Upper lobe of right lung (tissue), 1 donor: ENCODE results near the gene FAM117B. TPM values are rescaled to one million over a fixed set of nuclear protein-coding genes. Genes with fewer than 3 reads are reported as not detected.
"Not testable (repeated sequence)": the region's sequence is repeated elsewhere in the genome, so short reads cannot be mapped to it uniquely, and the experiment has no call there.

ENCODE experiments used
- ATAC-seq: fragments of 200-7000 bp; cut with Tn5 transposase; one replicate; pipeline ENCODE4 v1.9.1; 2020; ENCODE audit warnings: mild to moderate bottlenecking, moderate library complexity
- DNase-seq: peaks from one replicate; pipeline ENCODE4 v3.0.0-alpha.2; 2020
- H3K27ac ChIP-seq: fragments of 200-600 bp; one replicate; pipeline ENCODE4 v1.8.0; 2022
- H3K27me3 ChIP-seq: fragments of 200-600 bp; one replicate; pipeline ENCODE4 v1.8.0; 2022; ENCODE audit warnings: mild to moderate bottlenecking
- H3K36me3 ChIP-seq: fragments of 200-600 bp; one replicate; pipeline ENCODE4 v1.8.0; 2022
- H3K4me1 ChIP-seq: fragments of 200-600 bp; one replicate; pipeline ENCODE4 v1.8.0; 2022
- H3K4me3 ChIP-seq: fragments of 200-600 bp; one replicate; pipeline ENCODE4 v1.8.0; 2022; ENCODE audit warnings: mild to moderate bottlenecking
- H3K9me3 ChIP-seq: fragments of 200-600 bp; one replicate; pipeline ENCODE4 v1.8.0; 2022
- intact Hi-C: fragments of 100-400 bp; cut with DNase I; formaldehyde crosslinking; loops from one replicate; pipeline ENCODE4 v1.11.0; 2022
- total RNA-seq: library from RNA; stranded (reverse); fragmentation: NEBNext Ultra II Directional; extraction: Animal tissue kit (Norgen Biotek cat#: 25700); gene quantifications from one replicate; pipeline ENCODE4 v1.2.1, GENCODE V29; 2021
- TF ChIP-seq, protein P1 (sequence below): fragments of 200-600 bp; IDR thresholded peaks from one replicate; pipeline ENCODE4 v1.8.0; 2022; ENCODE audit warnings: antibody characterized with exemption
- donor health status: DM: no; HTN: yes; CAD: no; lungs with severe emphysema.

Gene FAM117B
- total RNA-seq, 1 donor from 2014 or later = 9.8 TPM

GRCh38 chr2:202657876-202658275, 23.1 kb downstream of the FAM117B start:
- TF ChIP-seq, protein P1, sequence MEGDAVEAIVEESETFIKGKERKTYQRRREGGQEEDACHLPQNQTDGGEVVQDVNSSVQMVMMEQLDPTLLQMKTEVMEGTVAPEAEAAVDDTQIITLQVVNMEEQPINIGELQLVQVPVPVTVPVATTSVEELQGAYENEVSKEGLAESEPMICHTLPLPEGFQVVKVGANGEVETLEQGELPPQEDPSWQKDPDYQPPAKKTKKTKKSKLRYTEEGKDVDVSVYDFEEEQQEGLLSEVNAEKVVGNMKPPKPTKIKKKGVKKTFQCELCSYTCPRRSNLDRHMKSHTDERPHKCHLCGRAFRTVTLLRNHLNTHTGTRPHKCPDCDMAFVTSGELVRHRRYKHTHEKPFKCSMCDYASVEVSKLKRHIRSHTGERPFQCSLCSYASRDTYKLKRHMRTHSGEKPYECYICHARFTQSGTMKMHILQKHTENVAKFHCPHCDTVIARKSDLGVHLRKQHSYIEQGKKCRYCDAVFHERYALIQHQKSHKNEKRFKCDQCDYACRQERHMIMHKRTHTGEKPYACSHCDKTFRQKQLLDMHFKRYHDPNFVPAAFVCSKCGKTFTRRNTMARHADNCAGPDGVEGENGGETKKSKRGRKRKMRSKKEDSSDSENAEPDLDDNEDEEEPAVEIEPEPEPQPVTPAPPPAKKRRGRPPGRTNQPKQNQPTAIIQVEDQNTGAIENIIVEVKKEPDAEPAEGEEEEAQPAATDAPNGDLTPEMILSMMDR = no peak
- intact Hi-C loops = no loop called here
- Histone ChIP-seq H3K4me3 (no peak overlapping the region), H3K9me3 (no peaks in the 10 kb centered on the region), H3K27ac (no peak overlapping the region), H3K4me1 (peaks cover 3% of the 10 kb centered on the region), H3K27me3 (no peaks in the 10 kb centered on the region), H3K36me3 (no peaks in the 10 kb centered on the region)
- ATAC-seq (no peak), DNase-seq (no peak)

- intact Hi-C loops = no loop called here
- ATAC-seq (no peak), DNase-seq (no peak)
- Histone ChIP-seq H3K36me3 (no peaks in the 10 kb centered on the region), H3K27me3 (no peaks in the 10 kb centered on the region), H3K4me3 (no peak overlapping the region), H3K9me3 (no peaks in the 10 kb centered on the region), H3K4me1 (peaks cover 5% of the 10 kb centered on the region), H3K27ac (no peak overlapping the region)
- TF ChIP-seq, protein P1 = no peak
Measured at GRCh38 chr2:202660796-202661195, 26.0 kb downstream of the FAM117B start.

- ATAC-seq (no peak), DNase-seq (no peak)
- H3K9me3 ChIP-seq = no peaks in the 10 kb centered on the region
- no peak overlapping the region for H3K27ac ChIP-seq
- intact Hi-C loops = no loop called here
- no peaks in the 10 kb centered on the region for H3K36me3 ChIP-seq
- H3K27me3 ChIP-seq = no peaks in the 10 kb centered on the region
- TF ChIP-seq, protein P1 = no peak
- peaks cover 4% of the 10 kb centered on the region for H3K4me1 ChIP-seq
- no peak overlapping the region for H3K4me3 ChIP-seq
Measured at GRCh38 chr2:202669841-202670240, 35.1 kb downstream of the FAM117B start.

DNA sequence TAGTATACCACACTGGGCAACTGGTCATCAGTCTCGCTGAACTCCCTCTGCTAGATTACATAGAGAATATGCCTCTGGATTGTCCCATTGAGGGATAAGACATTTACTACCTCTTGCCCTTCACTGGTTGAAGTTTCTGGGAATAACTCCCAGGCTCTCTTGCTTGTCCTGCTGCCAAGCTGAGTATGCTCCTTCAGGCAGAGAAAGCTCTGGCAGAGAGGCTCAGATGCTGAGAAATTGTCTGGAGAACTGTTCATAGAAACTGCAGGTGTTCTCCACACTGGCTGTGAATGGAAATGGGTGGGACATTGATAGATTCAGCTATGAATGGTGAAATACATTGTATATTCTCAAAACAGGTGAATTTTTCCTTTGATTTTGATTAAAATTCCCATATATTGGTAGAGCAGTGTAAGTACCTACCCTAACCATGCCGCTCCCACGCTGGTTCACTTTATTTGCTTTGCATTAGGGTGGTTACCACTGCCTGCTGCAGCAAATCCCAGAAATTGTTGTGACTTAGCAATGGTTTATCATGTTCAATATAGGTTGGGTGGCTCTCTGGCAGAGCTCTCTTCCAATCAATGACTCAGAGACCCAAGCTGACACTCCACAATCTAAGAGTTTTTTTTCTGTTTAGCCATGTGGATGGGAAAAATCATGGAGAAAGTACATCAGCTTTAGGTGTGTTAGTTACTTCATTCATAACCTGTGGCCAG, 36.7 kb downstream of the FAM117B start:
- Histone ChIP-seq H3K4me1 (no peaks in the 10 kb centered on the region), H3K27me3 (no peaks in the 10 kb centered on the region), H3K27ac (no peak overlapping the region), H3K9me3 (no peaks in the 10 kb centered on the region), H3K36me3 (no peaks in the 10 kb centered on the region), H3K4me3 (no peak overlapping the region)
- intact Hi-C loops = no loop called here
- TF ChIP-seq, protein P1 = no peak
- no peak for DNase-seq
- no peak for ATAC-seq

DNA sequence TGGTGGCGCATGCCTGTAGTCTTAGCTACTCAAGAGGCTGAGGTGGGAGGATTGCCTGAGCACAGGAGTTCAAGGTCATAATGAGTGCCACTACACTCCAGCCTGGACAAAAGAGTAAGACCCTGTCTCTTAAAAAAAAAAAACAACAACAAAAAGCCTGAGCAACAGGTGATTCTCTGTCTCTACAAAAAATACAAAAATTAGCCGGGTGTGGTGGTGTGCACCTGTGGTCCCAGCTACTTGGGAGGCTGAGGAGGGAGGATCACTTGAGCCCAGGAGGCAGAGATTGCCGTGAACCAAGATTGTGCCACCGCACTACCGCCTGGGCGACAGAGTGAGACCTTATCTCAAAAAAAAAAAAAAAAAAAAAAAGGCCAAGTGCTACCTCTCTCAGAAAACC, 40.3 kb downstream of the FAM117B start:
- intact Hi-C loops = not testable (repeated sequence)

DNA sequence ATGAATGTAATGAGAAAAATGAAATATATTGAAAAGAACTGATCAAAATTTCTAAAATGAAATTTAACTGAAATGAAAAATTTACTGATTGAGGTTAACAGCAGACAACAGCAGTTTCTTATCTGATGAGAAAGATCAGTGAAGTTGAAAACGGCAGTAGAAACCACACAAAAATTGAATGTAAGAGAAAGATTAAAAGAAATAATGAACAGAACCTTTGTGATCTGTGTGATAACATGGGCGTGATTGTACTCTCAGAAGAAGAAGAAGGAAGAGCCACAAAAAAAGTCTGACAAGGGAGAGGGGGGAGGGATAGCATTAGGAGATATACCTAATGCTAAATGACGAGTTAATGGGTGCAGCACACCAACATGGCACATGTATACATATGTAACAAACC, 45.2 kb downstream of the FAM117B start:
- Histone ChIP-seq H3K9me3 (no peaks in the 10 kb centered on the region), H3K4me3 (no peak overlapping the region), H3K27ac (no peak overlapping the region), H3K4me1 (no peaks in the 10 kb centered on the region), H3K36me3 (no peaks in the 10 kb centered on the region), H3K27me3 (no peaks in the 10 kb centered on the region)
- TF ChIP-seq, protein P1 = no peak
- ATAC-seq (no peak), DNase-seq (no peak)
- intact Hi-C loops = no loop called here

More for the DNA sequence above, 40.3 kb downstream of the FAM117B start:
- not testable (repeated sequence) for H3K27ac ChIP-seq, H3K4me3 ChIP-seq, ATAC-seq, H3K4me1 ChIP-seq, H3K36me3 ChIP-seq, H3K9me3 ChIP-seq, DNase-seq, H3K27me3 ChIP-seq
